Transverse colon (tissue), 4 donors: ENCODE results near the gene ZCCHC4.

Experiments used
- CTCF ChIP-seq, 5 experiments: fragments of 200-600 bp in 3 of 5; fragments of 450-650 bp in 2 of 5; sonication (generic) in 3 of 5; IDR thresholded peaks; 1 replicate in 2 of 5; 2 replicates in 3 of 5; pipeline ENCODE4 v1.5.1; 2016 to 2017; ENCODE audit warnings: antibody characterized with exemption in 5 of 5, inconsistent platforms in 3 of 5, mild to moderate bottlenecking in 2 of 5, moderate library complexity in 1 of 5
- EP300 ChIP-seq: sonication (generic); formaldehyde crosslinking; IDR thresholded peaks from one replicate; pipeline ENCODE4 v1.6.1; 2017; ENCODE audit warnings: antibody characterized with exemption, low read depth
- POLR2A ChIP-seq: fragments of 450-650 bp; IDR thresholded peaks from one replicate; pipeline ENCODE4 v1.6.1; 2016; ENCODE audit warnings: antibody characterized with exemption, mild to moderate bottlenecking, moderate library complexity
- POLR2AphosphoS5 ChIP-seq, 3 donors: sonication (generic); formaldehyde crosslinking; IDR thresholded peaks; one replicate each; pipeline ENCODE4 v1.6.1; 2016; ENCODE audit warnings: antibody characterized with exemption in 3 of 3

- TF ChIP-seq CTCF (IDR thresholded peaks at IDR 0.05) (no peak), POLR2AphosphoS5 (IDR thresholded peaks at IDR 0.05) (no peak), POLR2A (no peak), EP300 (no peak)
These were observed 21.3 kb upstream of the ZCCHC4 start for GRCh38 chr4:25291158-25291733.
